Muscle layer of duodenum (tissue), 2 donors: ENCODE data around the gene WNT3A.

Source experiments
- H3K27ac ChIP-seq: one replicate; pipeline ENCODE4 v1.7.0; 2013; ENCODE audit warnings: mild to moderate bottlenecking, low read length
- H3K27me3 ChIP-seq: one replicate; pipeline ENCODE4 v1.7.0; 2013; ENCODE audit warnings: low read depth, mild to moderate bottlenecking, control low read depth, low read length
- H3K36me3 ChIP-seq, 2 donors: one replicate each; pipeline ENCODE4 v1.7.0; 2013; ENCODE audit warnings: low read length in 2 of 2, control low read depth in 1 of 2, mild to moderate bottlenecking in 1 of 2; ENCODE audit not compliant: insufficient read depth in 2 of 2, control insufficient read depth in 1 of 2
- H3K4me1 ChIP-seq, 2 donors: one replicate each; pipeline ENCODE4 v1.7.0; 2013; ENCODE audit warnings: low read length in 2 of 2, mild to moderate bottlenecking in 2 of 2, control low read depth in 1 of 2, moderate library complexity in 1 of 2; ENCODE audit not compliant: insufficient read depth in 2 of 2, control insufficient read depth in 1 of 2
- H3K4me3 ChIP-seq, 2 donors: one replicate each; pipeline ENCODE4 v1.7.0; 2013; ENCODE audit warnings: low read length in 2 of 2, low read depth in 1 of 2, mild to moderate bottlenecking in 1 of 2
- H3K9me3 ChIP-seq, 2 donors: one replicate each; pipeline ENCODE4 v1.7.0; 2013; ENCODE audit warnings: low read length in 2 of 2, control low read depth in 1 of 2, mild to moderate bottlenecking in 1 of 2; ENCODE audit not compliant: control insufficient read depth in 1 of 2
- donor health status: healthy.

Gene WNT3A

DNA sequence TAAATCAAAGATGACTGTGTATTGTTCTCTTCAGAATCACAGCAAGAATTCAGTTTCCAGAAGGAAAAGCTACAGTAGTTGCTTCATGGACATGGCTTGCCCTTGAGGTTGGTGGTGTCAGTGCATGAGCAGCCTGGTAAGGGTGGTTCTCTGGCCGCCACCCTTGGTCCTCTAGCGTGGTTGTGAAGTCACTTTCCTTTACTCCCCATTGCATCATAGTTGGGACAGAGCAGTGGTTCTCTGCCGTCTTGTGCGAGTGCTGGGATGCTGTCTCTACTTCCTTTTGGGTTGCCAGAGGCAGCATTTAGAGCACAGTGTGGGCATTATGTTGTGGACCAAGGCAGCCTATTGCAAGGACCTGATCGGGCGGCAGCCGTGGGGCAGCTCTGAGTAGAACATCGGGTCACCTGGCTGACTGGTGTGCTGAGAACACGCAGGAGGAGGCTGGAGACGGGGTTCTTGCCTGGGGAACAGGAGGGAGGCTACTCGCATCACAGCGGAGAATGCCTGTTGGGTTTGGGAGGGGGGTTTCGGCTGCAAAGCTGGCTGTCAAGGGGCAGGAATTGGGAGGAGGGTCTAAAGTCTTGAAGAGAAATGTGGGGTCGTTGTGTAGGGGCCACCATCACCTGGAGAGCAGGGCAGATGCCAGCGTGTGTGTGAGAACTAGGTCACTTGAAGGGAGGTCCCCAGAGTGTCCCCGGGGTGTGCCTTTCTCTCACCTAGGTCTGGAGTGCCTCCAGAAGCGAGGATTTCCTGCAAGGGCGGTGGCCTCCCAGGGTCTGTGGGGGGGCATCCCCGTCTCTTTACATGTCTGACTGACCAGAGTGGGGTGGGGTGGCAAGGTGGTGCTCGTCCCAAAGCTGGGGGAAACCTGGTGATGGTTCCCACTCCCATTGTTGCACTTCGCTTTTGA is 82.0 kb downstream of the WNT3A start:
- H3K9me3 ChIP-seq = no peaks in the 10 kb centered on the region
- H3K27ac ChIP-seq = no peak overlapping the region
- H3K27me3 ChIP-seq = no peaks in the 10 kb centered on the region
- peaks cover 57 to 85% of the 10 kb centered on the region in 2 donors for H3K4me1 ChIP-seq
- peaks cover 4 to 8% of the 10 kb centered on the region in 2 donors for H3K36me3 ChIP-seq
- peak overlapping the region in 1 of 2 donors; percentile 16 for H3K4me3 ChIP-seq

- H3K27ac ChIP-seq = no peak overlapping the region
Measured at GRCh38 chr1:228089519-228090380, 83.0 kb downstream of the WNT3A start.

DNA sequence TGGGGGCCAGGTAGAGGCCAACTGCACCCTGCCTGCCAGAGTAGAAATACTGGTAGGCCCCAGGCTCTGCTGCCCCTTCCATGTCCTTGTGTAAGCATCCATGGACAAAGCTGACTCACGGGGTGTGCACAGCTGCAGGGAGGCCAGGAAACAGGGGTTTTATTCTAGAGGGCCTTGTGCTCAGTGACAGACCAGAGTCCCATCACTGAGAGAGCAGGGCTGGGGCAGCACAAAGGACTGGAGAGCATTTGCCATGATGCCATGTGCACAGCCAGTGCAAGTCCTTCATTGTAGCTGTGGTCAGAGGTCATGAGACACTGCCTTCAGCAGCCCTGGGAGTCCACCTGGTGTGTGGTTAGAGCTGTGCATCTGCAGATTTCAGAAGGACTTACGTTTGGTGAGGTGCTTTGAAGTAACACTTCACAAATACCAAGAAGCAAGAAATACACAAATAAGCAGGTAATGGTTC is 83.8 kb downstream of the WNT3A start:
- Histone ChIP-seq H3K27me3 (no peaks in the 10 kb centered on the region), H3K27ac (no peak overlapping the region), H3K4me1 (peaks cover 44 to 67% of the 10 kb centered on the region in 2 donors), H3K36me3 (peaks cover 4 to 17% of the 10 kb centered on the region in 2 donors), H3K4me3 (peak overlapping the region in 1 of 2 donors; percentile 14), H3K9me3 (peaks cover 6 to 14% of the 10 kb centered on the region in 2 donors)

More at GRCh38 chr1:228089519-228090380, 83.0 kb downstream of the WNT3A start:
- Histone ChIP-seq H3K36me3 (peaks cover 4 to 16% of the 10 kb centered on the region in 2 donors), H3K4me3 (peak overlapping the region in 1 of 2 donors; percentile 14), H3K4me1 (peaks cover 53 to 76% of the 10 kb centered on the region in 2 donors), H3K27me3 (no peaks in the 10 kb centered on the region), H3K9me3 (peaks cover 6 to 9% of the 10 kb centered on the region in 2 donors)

- Histone ChIP-seq H3K9me3 (peaks cover 6 to 14% of the 10 kb centered on the region in 2 donors), H3K36me3 (peaks cover 4 to 17% of the 10 kb centered on the region in 2 donors), H3K4me3 (no peak overlapping the region), H3K27ac (no peak overlapping the region), H3K27me3 (no peaks in the 10 kb centered on the region), H3K4me1 (peaks cover 40 to 63% of the 10 kb centered on the region in 2 donors)
Measured at GRCh38 chr1:228091084-228091483, 84.3 kb downstream of the WNT3A start.

- Histone ChIP-seq H3K4me3 (no peak overlapping the region), H3K27me3 (no peaks in the 10 kb centered on the region), H3K36me3 (peaks cover 4 to 25% of the 10 kb centered on the region in 2 donors), H3K27ac (no peak overlapping the region), H3K9me3 (peaks cover 6 to 14% of the 10 kb centered on the region in 2 donors), H3K4me1 (peaks cover 28 to 57% of the 10 kb centered on the region in 2 donors)
Measured at GRCh38 chr1:228092342-228093049, 85.7 kb downstream of the WNT3A start.

DNA sequence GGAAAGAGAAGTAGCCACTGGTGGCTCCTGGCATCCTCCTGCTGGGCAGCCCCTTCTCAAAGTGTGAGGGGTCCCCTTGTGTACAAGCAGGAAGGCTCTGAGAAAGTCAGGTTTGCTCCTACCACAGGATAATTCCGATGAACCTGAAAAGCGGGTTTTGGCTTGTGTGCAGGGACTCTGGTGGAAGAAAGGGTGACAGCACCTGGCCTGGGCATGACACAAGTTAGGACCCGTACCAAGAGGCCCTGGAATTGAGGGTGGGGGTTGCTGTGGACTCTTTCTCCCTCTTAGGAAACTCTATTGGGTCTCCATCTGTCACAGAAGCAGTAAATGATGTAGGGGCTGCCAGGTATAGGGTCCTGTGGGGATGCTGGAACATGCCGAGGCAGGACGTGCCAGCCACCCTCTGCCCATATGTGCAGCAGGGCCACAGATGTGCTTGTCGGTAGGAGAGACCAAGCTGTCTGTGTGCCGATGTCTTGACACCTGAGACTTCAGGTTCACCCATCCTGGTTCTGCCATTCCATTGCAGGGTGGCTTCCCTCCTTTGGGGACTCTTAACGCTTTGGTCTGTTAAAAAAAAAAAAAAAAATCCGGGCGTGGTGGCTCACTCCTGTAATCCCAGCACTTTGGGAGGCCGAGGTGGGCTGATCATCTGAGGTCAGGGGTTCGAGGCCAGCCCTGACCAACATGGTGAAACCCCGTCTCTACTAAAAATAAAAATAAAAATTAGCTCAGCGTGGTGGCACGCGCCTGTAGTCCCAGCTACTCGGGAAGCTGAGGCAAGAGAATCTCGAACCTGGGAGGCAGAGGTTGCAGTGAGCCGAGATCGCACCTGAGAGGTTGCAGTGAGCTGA is 86.5 kb downstream of the WNT3A start:
- Histone ChIP-seq H3K27me3 (no peaks in the 10 kb centered on the region), H3K4me3 (no peak overlapping the region), H3K36me3 (peaks cover 5 to 33% of the 10 kb centered on the region in 2 donors), H3K4me1 (peaks cover 20 to 49% of the 10 kb centered on the region in 2 donors), H3K27ac (no peak overlapping the region), H3K9me3 (peaks cover 6 to 14% of the 10 kb centered on the region in 2 donors)

- Histone ChIP-seq H3K36me3 (peaks cover 18 to 45% of the 10 kb centered on the region in 2 donors), H3K4me3 (peak overlapping the region in 1 of 2 donors; percentile 13), H3K27me3 (no peaks in the 10 kb centered on the region), H3K4me1 (peaks cover 14 to 37% of the 10 kb centered on the region in 2 donors), H3K9me3 (peaks cover 6 to 14% of the 10 kb centered on the region in 2 donors), H3K27ac (no peak overlapping the region)
Measured at GRCh38 chr1:228094432-228095016, 87.7 kb downstream of the WNT3A start.

DNA sequence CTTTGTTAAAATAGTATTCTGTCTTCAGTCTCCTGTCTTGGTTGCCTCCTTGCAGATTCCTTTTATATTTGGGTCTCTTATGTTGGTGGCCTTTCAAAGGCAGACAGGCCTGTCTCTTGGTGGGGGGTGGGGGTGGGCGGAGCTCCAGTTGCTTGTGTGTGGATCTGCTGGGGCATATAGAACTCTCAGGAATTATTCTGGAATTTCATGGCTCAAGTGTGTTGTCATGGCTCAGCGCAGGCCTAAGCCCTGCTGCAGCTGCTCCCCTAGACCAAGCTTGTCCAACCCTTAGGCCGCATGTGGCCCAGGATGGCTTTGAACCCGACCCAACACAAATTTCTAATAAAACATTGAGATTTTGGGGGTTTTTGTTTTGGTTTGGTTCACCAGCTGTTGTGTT is 88.4 kb downstream of the WNT3A start:
- H3K27ac ChIP-seq = no peak overlapping the region
- no peaks in the 10 kb centered on the region for H3K27me3 ChIP-seq
- H3K4me3 ChIP-seq = no peak overlapping the region
- peaks cover 9 to 30% of the 10 kb centered on the region in 2 donors for H3K4me1 ChIP-seq
- H3K36me3 ChIP-seq = peaks cover 24 to 52% of the 10 kb centered on the region in 2 donors
- H3K9me3 ChIP-seq = peaks cover 6 to 14% of the 10 kb centered on the region in 2 donors

GRCh38 chr1:228095938-228096337 is 89.1 kb downstream of the WNT3A start:
- Histone ChIP-seq H3K27ac (no peak overlapping the region), H3K4me1 (peaks cover 2 to 23% of the 10 kb centered on the region in 2 donors), H3K4me3 (no peak overlapping the region), H3K27me3 (no peaks in the 10 kb centered on the region), H3K36me3 (peaks cover 27 to 56% of the 10 kb centered on the region in 2 donors), H3K9me3 (peaks cover 6 to 14% of the 10 kb centered on the region in 2 donors)
